ENCODE data around the gene RADIL. TPM values are rescaled to one million over a fixed set of nuclear protein-coding genes. Genes with fewer than 3 reads are reported as not detected.

RADIL gene
- total RNA-seq, 1 experiment from 2014 or later: 5.6 TPM

DNA sequence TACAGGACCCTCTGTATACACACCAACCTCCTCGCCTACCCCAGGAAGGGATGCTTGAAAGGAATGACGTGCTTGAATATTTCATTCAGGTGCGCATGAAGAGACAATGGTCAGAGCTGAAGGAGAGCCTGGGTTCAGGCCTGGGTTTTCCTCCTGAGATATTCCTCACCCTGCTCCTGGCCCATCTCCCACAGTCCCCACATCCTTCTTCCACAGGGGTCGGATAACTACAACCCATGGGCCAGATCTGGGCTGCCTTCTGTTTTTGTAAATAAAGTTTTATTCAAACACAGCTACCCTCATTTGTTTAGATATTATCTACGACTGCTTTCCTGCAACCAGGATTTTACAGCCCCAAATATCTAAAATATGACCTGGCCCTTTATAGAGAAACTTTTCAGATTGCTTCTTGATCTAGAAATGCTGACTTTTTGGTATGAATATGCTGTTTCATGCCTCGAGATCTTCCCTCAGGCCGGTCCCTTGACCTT, 1.8 kb upstream of the RADIL start:
- no peak overlapping the region for H3K4me3 ChIP-seq (ENCODE audit: low read length)
- TF ChIP-seq, protein P1, sequence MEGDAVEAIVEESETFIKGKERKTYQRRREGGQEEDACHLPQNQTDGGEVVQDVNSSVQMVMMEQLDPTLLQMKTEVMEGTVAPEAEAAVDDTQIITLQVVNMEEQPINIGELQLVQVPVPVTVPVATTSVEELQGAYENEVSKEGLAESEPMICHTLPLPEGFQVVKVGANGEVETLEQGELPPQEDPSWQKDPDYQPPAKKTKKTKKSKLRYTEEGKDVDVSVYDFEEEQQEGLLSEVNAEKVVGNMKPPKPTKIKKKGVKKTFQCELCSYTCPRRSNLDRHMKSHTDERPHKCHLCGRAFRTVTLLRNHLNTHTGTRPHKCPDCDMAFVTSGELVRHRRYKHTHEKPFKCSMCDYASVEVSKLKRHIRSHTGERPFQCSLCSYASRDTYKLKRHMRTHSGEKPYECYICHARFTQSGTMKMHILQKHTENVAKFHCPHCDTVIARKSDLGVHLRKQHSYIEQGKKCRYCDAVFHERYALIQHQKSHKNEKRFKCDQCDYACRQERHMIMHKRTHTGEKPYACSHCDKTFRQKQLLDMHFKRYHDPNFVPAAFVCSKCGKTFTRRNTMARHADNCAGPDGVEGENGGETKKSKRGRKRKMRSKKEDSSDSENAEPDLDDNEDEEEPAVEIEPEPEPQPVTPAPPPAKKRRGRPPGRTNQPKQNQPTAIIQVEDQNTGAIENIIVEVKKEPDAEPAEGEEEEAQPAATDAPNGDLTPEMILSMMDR (conservative IDR thresholded peaks at IDR 0.05; ENCODE audit: low read depth, low read length): no peak
- TF ChIP-seq EZH2phosphoT487 (IDR thresholded peaks at IDR 0.05; ENCODE audit: borderline replicate concordance, low read length): no peak
- no TSS peak for BruUV-seq (replicated peaks)
- H3F3A ChIP-seq (ENCODE audit: low read length, unreplicated experiment): no peaks in the 10 kb centered on the region
- H3K79me2 ChIP-seq (ENCODE audit: low read length): no peaks in the 10 kb centered on the region
- H3K4me2 ChIP-seq (ENCODE audit: low read length): no peak overlapping the region
- H3K27ac ChIP-seq (ENCODE audit: low read length): no peak overlapping the region
- no peaks in the 10 kb centered on the region for H3K9me2 ChIP-seq (replicated peaks; ENCODE audit: low read length)
- H3K9ac ChIP-seq (ENCODE audit: low read length): no peak overlapping the region
- H3K9me3 ChIP-seq (ENCODE audit: low read length): no peaks in the 10 kb centered on the region
- H4K20me1 ChIP-seq (ENCODE audit: low read length): no peaks in the 10 kb centered on the region
- ChIA-PET POLR2A (ENCODE audit: unreplicated experiment) (no interaction called here), CTCF (no interaction called here)
- DNase-seq (no peak), ATAC-seq (no peak)
- intact Hi-C loops (cut with micrococcal nuclease): loop anchor here (10.0 kb wide), 1 partner anchor 89 kb away; no protein-coding TSS in a partner anchor
- 0 out of 2 replicates have a peak, but pooled peaks cover 10% of the 10 kb centered on the region for H3K4me1 ChIP-seq (ENCODE audit: insufficient read depth, low read length)
- H3K36me3 ChIP-seq (ENCODE audit: low read depth, low read length): no peaks in the 10 kb centered on the region
- H3K27me3 ChIP-seq (ENCODE audit: low read length): no peaks in the 10 kb centered on the region
- no peak overlapping the region for H2AFZ ChIP-seq (ENCODE audit: low read length)

GRCh38 chr7:4884164-4884563, 648 bp upstream of the RADIL start:
- H3K27ac ChIP-seq (ENCODE audit: low read length): no peak overlapping the region
- H3K4me3 ChIP-seq (ENCODE audit: low read length): no peak overlapping the region
- H3K27me3 ChIP-seq (ENCODE audit: low read length): no peaks in the 10 kb centered on the region
- TF ChIP-seq EZH2phosphoT487 (IDR thresholded peaks at IDR 0.05; ENCODE audit: borderline replicate concordance, low read length) (no peak), EZH2 (IDR thresholded peaks at IDR 0.05; ENCODE audit: low read length, unreplicated experiment) (no peak)
- TF ChIP-seq, protein P1 (conservative IDR thresholded peaks at IDR 0.05; ENCODE audit: low read depth, low read length): no peak
- no peak overlapping the region for H3K9ac ChIP-seq (ENCODE audit: low read length)
- no peak for DNase-seq
- no peaks in the 10 kb centered on the region for H3K79me2 ChIP-seq (ENCODE audit: low read length)
- H4K20me1 ChIP-seq (ENCODE audit: low read length): no peaks in the 10 kb centered on the region
- no TSS peak for BruUV-seq (replicated peaks)
- H3K4me2 ChIP-seq (ENCODE audit: low read length): no peak overlapping the region
- 0 out of 2 replicates have a peak, but pooled peaks cover 10% of the 10 kb centered on the region for H3K4me1 ChIP-seq (ENCODE audit: insufficient read depth, low read length)
- H3K9me2 ChIP-seq (replicated peaks; ENCODE audit: low read length): no peaks in the 10 kb centered on the region
- no peaks in the 10 kb centered on the region for H3K9me3 ChIP-seq (ENCODE audit: low read length)
- POLR2A ChIA-PET (ENCODE audit: unreplicated experiment): interaction anchor here (0.6 kb wide), 1 partner anchor 210 kb away, joined by 20 read pairs; no protein-coding TSS in a partner anchor
- CTCF ChIA-PET: interaction anchor here (0.7 kb wide), 1 partner anchor 35 kb away, joined by 10 read pairs; no protein-coding TSS in a partner anchor
- ATAC-seq: no peak
- H3F3A ChIP-seq (ENCODE audit: low read length, unreplicated experiment): no peaks in the 10 kb centered on the region
- intact Hi-C loops (cut with micrococcal nuclease): loop anchor here (10.0 kb wide), 1 partner anchor 91 kb away; no protein-coding TSS in a partner anchor
- H2AFZ ChIP-seq (ENCODE audit: low read length): no peak overlapping the region
- H3K36me3 ChIP-seq (ENCODE audit: low read depth, low read length): no peaks in the 10 kb centered on the region

DNA sequence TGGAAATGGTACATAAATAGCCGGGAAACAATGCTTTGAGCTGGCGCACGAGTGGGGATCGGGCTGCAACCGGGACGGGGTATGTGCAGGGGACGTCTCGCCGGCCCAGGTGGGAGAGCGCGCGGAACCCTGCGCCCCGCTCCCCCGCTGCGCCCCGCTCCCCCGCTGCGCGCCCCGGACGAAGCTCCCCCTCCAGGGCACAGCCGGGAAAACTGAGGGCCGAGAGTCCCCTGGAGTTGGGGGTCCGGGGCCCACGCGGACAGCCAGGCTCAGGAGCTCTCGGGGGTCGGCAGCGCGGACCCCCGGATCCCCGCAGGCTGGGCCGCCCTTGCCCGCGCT, 514 bp downstream of the RADIL start:
- Histone ChIP-seq H3K4me1 (ENCODE audit: insufficient read depth, low read length) (0 out of 2 replicates have a peak, but pooled peaks cover 10% of the 10 kb centered on the region), H3K4me2 (ENCODE audit: low read length) (peak overlapping the region; percentile 89), H3K36me3 (ENCODE audit: low read depth, low read length) (no peaks in the 10 kb centered on the region), H2AFZ (ENCODE audit: low read length) (peak overlapping the region; percentile 82), H3K27ac (ENCODE audit: low read length) (no peak overlapping the region), H4K20me1 (ENCODE audit: low read length) (no peaks in the 10 kb centered on the region), H3K27me3 (ENCODE audit: low read length) (no peaks in the 10 kb centered on the region), H3F3A (ENCODE audit: low read length, unreplicated experiment) (no peaks in the 10 kb centered on the region), H3K4me3 (ENCODE audit: low read length) (peak overlapping the region; percentile 70), H3K9ac (ENCODE audit: low read length) (peak overlapping the region; percentile 59), H3K79me2 (ENCODE audit: low read length) (no peaks in the 10 kb centered on the region), H3K9me2 (replicated peaks; ENCODE audit: low read length) (no peaks in the 10 kb centered on the region), H3K9me3 (ENCODE audit: low read length) (no peaks in the 10 kb centered on the region)
- peak; percentile 2; the same call in 1 of the 2 replicates for ATAC-seq
- intact Hi-C loops (cut with micrococcal nuclease): loop anchor here (1.0 to 10.0 kb wide), 3 partner anchors 34 to 92 kb away; no protein-coding TSS in a partner anchor
- CTCF ChIA-PET: interaction anchor here (0.6 to 1.5 kb wide), 6 partner anchors 44 to 206 kb away, joined by 3 to 7 read pairs (median 3); no protein-coding TSS in a partner anchor
- TF ChIP-seq, protein P1 (conservative IDR thresholded peaks at IDR 0.05; ENCODE audit: low read depth, low read length): no peak
- no peak for TF ChIP-seq EZH2phosphoT487 (IDR thresholded peaks at IDR 0.05; ENCODE audit: borderline replicate concordance, low read length)
- TF ChIP-seq EZH2 (IDR thresholded peaks at IDR 0.05; ENCODE audit: low read length, unreplicated experiment): no peak
- DNase-seq: no peak
- BruUV-seq (replicated peaks): no TSS peak
- POLR2A ChIA-PET (ENCODE audit: unreplicated experiment): no interaction called here

All from PC-3 (cell line).